ENCODE data around the gene FHAD1.

- TF ChIP-seq, protein P1, sequence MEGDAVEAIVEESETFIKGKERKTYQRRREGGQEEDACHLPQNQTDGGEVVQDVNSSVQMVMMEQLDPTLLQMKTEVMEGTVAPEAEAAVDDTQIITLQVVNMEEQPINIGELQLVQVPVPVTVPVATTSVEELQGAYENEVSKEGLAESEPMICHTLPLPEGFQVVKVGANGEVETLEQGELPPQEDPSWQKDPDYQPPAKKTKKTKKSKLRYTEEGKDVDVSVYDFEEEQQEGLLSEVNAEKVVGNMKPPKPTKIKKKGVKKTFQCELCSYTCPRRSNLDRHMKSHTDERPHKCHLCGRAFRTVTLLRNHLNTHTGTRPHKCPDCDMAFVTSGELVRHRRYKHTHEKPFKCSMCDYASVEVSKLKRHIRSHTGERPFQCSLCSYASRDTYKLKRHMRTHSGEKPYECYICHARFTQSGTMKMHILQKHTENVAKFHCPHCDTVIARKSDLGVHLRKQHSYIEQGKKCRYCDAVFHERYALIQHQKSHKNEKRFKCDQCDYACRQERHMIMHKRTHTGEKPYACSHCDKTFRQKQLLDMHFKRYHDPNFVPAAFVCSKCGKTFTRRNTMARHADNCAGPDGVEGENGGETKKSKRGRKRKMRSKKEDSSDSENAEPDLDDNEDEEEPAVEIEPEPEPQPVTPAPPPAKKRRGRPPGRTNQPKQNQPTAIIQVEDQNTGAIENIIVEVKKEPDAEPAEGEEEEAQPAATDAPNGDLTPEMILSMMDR (IDR thresholded peaks at IDR 0.05), result no peak
- no peak for TF ChIP-seq POLR2A (IDR thresholded peaks at IDR 0.05)
Observed at GRCh38 chr1:15417059-15417934, 170.3 kb downstream of the FHAD1 start.
